ENCODE measurements around the gene TRMT11.

TRMT11 gene

GRCh38 chr6:125956506-125957390, 29.6 kb upstream of the TRMT11 start, which contains the start of gene HINT3 (continued):
- TF ChIP-seq REST (tag by site-specific recombination; IDR thresholded peaks at IDR 0.05) (peak; percentile 71), ZNF629 (tag by site-specific recombination; IDR thresholded peaks at IDR 0.05) (peak; percentile 100), KLF10 (tag by site-specific recombination; IDR thresholded peaks at IDR 0.05) (peak; percentile 28; the same call in 1 of the 2 replicates), ZNF394 (tag by site-specific recombination; IDR thresholded peaks at IDR 0.05; ENCODE audit: borderline replicate concordance) (peak; percentile 82), ZFP3 (tag by site-specific recombination; IDR thresholded peaks at IDR 0.05; ENCODE audit: low read depth) (peak; percentile 38; the same call in 1 of the 2 replicates), ZNF521 (tag by site-specific recombination; IDR thresholded peaks at IDR 0.05) (no peak), ZNF76 (tag by site-specific recombination; IDR thresholded peaks at IDR 0.05; ENCODE audit: borderline replicate concordance, low read depth) (peak; percentile 55), ZNF184 (tag by site-specific recombination; IDR thresholded peaks at IDR 0.05) (0 out of 2 replicates have a peak, but pooled peaks have one; percentile 10), ZNF148 (tag by site-specific recombination; IDR thresholded peaks at IDR 0.05; ENCODE audit: borderline replicate concordance) (no peak; the same call in 1 of the 2 replicates), KLF9 (tag by site-specific recombination; IDR thresholded peaks at IDR 0.05; ENCODE audit: low read depth) (peak; percentile 94), ZNF175 (tag by site-specific recombination; IDR thresholded peaks at IDR 0.05) (no peak), ZBTB20 (tag by site-specific recombination; IDR thresholded peaks at IDR 0.05) (peak; percentile 94), CTCF (tag by site-specific recombination; IDR thresholded peaks at IDR 0.05) (peak; percentile 100), ZXDB (tag by site-specific recombination; IDR thresholded peaks at IDR 0.05) (peak; percentile 98), ZBTB1 (tag by site-specific recombination; IDR thresholded peaks at IDR 0.05) (no peak), GLI2 (tag by site-specific recombination; IDR thresholded peaks at IDR 0.05; ENCODE audit: borderline replicate concordance, low read depth) (no peak), INSM2 (tag by site-specific recombination; IDR thresholded peaks at IDR 0.05) (peak; percentile 79), ZNF146 (tag by site-specific recombination; IDR thresholded peaks at IDR 0.05) (0 out of 2 replicates have a peak, but pooled peaks have one; percentile 40), ZNF514 (tag by site-specific recombination; IDR thresholded peaks at IDR 0.05) (no peak), ZBTB10 (tag by site-specific recombination; IDR thresholded peaks at IDR 0.05) (peak; percentile 66; the same call in 1 of the 2 replicates), ZNF513 (tag by site-specific recombination; IDR thresholded peaks at IDR 0.05) (no peak), ZNF433 (tag by site-specific recombination; IDR thresholded peaks at IDR 0.05; ENCODE audit: low read depth) (no peak)
